Mononuclear cell (primary cell): ENCODE measurements around the gene PRPF18. TPM values are rescaled to one million over a fixed set of nuclear protein-coding genes. Genes with fewer than 3 reads are reported as not detected.

Source experiments
- total RNA-seq: library from RNA; depleted of rRNA; stranded (reverse); fragments of >200 nt; gene quantifications from one replicate; pipeline ENCODE4 v1.2.3, GENCODE V29; 2012

The PRPF18 gene
- total RNA-seq, 1 donor: 42.7 TPM

Other genes starting within 250 kb of the PRPF18 start
- 14.6 TPM for gene SEPHS1, start 238.7 kb upstream of the PRPF18 start, total RNA-seq
- 0.31 TPM for gene BEND7, start 58.0 kb upstream of the PRPF18 start, total RNA-seq